Smooth muscle cell (in vitro differentiated cells): ENCODE measurements around the gene INAFM2. TPM values are rescaled to one million over a fixed set of nuclear protein-coding genes. Genes with fewer than 3 reads are reported as not detected.

Source experiments
- DNase-seq: peaks from one replicate; lab custom pipeline; 2025; ENCODE audit not compliant: unreplicated experiment; lab: John Stamatoyannopoulos, UW
- H2AFZ ChIP-seq: fragments of 200-600 bp; sonication (generic); 2 replicates; pipeline ENCODE4 v1.6.0; 2016; ENCODE audit warnings: antibody characterized with exemption, low read depth, mild to moderate bottlenecking
- H3F3A ChIP-seq: fragments of 200-600 bp; sonication (generic); 2 replicates; pipeline ENCODE4 v1.6.0; 2017; ENCODE audit warnings: antibody characterized with exemption, low read depth
- H3K27ac ChIP-seq: fragments of 200-600 bp; sonication (generic); 2 replicates; pipeline ENCODE4 v1.5.1; 2016; ENCODE audit warnings: low read depth, mild to moderate bottlenecking
- H3K27me3 ChIP-seq: fragments of 200-600 bp; sonication (generic); 2 replicates; pipeline ENCODE4 v1.6.1; 2016; ENCODE audit warnings: low read depth, mild to moderate bottlenecking
- H3K36me3 ChIP-seq: fragments of 200-600 bp; sonication (generic); 2 replicates; pipeline ENCODE4 v1.5.1; 2016; ENCODE audit warnings: low read depth
- H3K4me1 ChIP-seq: fragments of 200-600 bp; sonication (generic); 2 replicates; pipeline ENCODE4 v1.5.1; 2016; ENCODE audit warnings: low read depth
- H3K4me2 ChIP-seq: fragments of 200-600 bp; sonication (generic); 2 replicates; pipeline ENCODE4 v1.6.0; 2016; ENCODE audit warnings: mild to moderate bottlenecking
- H3K4me3 ChIP-seq: fragments of 200-600 bp; sonication (generic); 2 replicates; pipeline ENCODE4 v1.5.1; 2016; ENCODE audit warnings: mild to moderate bottlenecking
- H3K79me2 ChIP-seq: fragments of 200-600 bp; sonication (generic); 2 replicates; pipeline ENCODE4 v1.6.0; 2016; ENCODE audit warnings: low read depth, mild to moderate bottlenecking
- H3K9ac ChIP-seq: fragments of 200-600 bp; sonication (generic); 2 replicates; pipeline ENCODE4 v1.6.0; 2016; ENCODE audit warnings: low read depth
- H3K9me3 ChIP-seq: fragments of 200-600 bp; sonication (generic); replicated peaks from 2 replicates; pipeline ENCODE4 v1.5.1; 2016; ENCODE audit warnings: low read depth
- H4K20me1 ChIP-seq: fragments of 200-600 bp; sonication (generic); 2 replicates; pipeline ENCODE4 v1.6.0; 2016; ENCODE audit warnings: low read depth
- CTCF ChIP-seq: fragments of 200-600 bp; sonication (generic); IDR thresholded peaks from 2 replicates; pipeline ENCODE4 v1.5.1; 2017; ENCODE audit warnings: borderline replicate concordance, mild to moderate bottlenecking, antibody characterized with exemption; ENCODE audit not compliant: insufficient read depth, poor library complexity, severe bottlenecking
- WGBS: methylation state at CpG from one replicate; pipeline ENCODE4 v1.1.7; 2016; ENCODE audit warnings: low lambda C conversion rate; 5-methylcytosine and 5-hydroxymethylcytosine counted together
- polyA plus RNA-seq: library from polyadenylated mRNA; unstranded; fragments of >200 nt; fragmentation: Nextera tagmentation; extraction: Ambion mirVana; gene quantifications from 2 replicates; pipeline ENCODE4 v1.2.1, GENCODE V29; 2016
- total RNA-seq: library from RNA; depleted of rRNA; stranded (reverse); fragments of >200 nt; gene quantifications from 2 replicates; pipeline ENCODE4 v1.2.3, GENCODE V29; 2014

The INAFM2 gene
- total and polyA plus RNA-seq, 2 experiments from 2014 or later: 23.9 to 28.1 TPM

- no peaks in the 10 kb centered on the region for H4K20me1 ChIP-seq
- no peak for DNase-seq
- no peaks in the 10 kb centered on the region for H3F3A ChIP-seq
- H3K9me3 ChIP-seq: no peaks in the 10 kb centered on the region
- TF ChIP-seq CTCF: no peak
- H3K27ac ChIP-seq: no peak overlapping the region
- WGBS: 96% methylated on average over 2 of the region's 2 CpGs
- peaks cover 9% of the 10 kb centered on the region for H3K4me1 ChIP-seq
- peaks cover 18% of the 10 kb centered on the region for H3K27me3 ChIP-seq
- no peak overlapping the region for H3K4me2 ChIP-seq
- H3K4me3 ChIP-seq: no peak overlapping the region
- no peak overlapping the region for H3K9ac ChIP-seq
- H2AFZ ChIP-seq: no peak overlapping the region
- no peaks in the 10 kb centered on the region for H3K79me2 ChIP-seq
- H3K36me3 ChIP-seq: no peaks in the 10 kb centered on the region
These were observed 23.1 kb upstream of the INAFM2 start for GRCh38 chr15:40300367-40300766.

DNA sequence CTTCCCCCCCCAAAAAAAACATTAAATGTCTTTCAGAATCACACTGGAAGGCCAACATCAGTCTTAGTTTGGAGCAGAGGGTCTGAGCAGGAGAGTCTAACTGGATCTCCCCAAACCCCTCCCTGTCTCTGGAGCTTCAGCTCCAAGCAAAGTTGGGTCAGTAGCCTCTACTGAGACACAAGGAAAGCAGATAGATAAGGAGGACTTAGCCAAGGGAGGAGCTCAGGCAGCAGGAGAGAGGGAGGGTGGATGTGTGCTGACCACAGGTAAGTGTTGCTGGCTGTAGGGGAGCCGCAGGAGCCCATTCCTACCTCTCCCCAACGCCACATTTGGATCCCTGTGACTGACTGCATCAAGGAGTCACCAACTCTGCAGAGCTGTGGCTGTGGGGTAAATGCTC lies 22.7 kb upstream of the INAFM2 start:
- peaks cover 9% of the 10 kb centered on the region for H3K4me1 ChIP-seq
- no peak overlapping the region for H3K4me3 ChIP-seq
- peaks cover 20% of the 10 kb centered on the region for H3K27me3 ChIP-seq
- no peaks in the 10 kb centered on the region for H3F3A ChIP-seq
- TF ChIP-seq CTCF: no peak
- 91% methylated on average over 2 of the region's 2 CpGs for WGBS
- H3K27ac ChIP-seq: no peak overlapping the region
- H3K4me2 ChIP-seq: no peak overlapping the region
- H2AFZ ChIP-seq: no peak overlapping the region
- no peak for DNase-seq
- H3K79me2 ChIP-seq: no peaks in the 10 kb centered on the region
- no peak overlapping the region for H3K9ac ChIP-seq
- no peaks in the 10 kb centered on the region for H4K20me1 ChIP-seq
- no peaks in the 10 kb centered on the region for H3K9me3 ChIP-seq
- no peaks in the 10 kb centered on the region for H3K36me3 ChIP-seq

GRCh38 chr15:40301467-40302179 lies 21.9 kb upstream of the INAFM2 start:
- peaks cover 24% of the 10 kb centered on the region for H3K27me3 ChIP-seq
- no peak overlapping the region for H3K27ac ChIP-seq
- H4K20me1 ChIP-seq: no peaks in the 10 kb centered on the region
- no peak for TF ChIP-seq CTCF
- H3F3A ChIP-seq: no peaks in the 10 kb centered on the region
- no peaks in the 10 kb centered on the region for H3K9me3 ChIP-seq
- peaks cover 9% of the 10 kb centered on the region for H3K4me1 ChIP-seq
- peak overlapping the region; percentile 83 for H3K4me2 ChIP-seq
- H3K4me3 ChIP-seq: no peak overlapping the region
- 26% methylated on average over 12 of the region's 12 CpGs for WGBS
- no peak overlapping the region for H2AFZ ChIP-seq
- no peak overlapping the region for H3K9ac ChIP-seq
- no peaks in the 10 kb centered on the region for H3K79me2 ChIP-seq
- no peaks in the 10 kb centered on the region for H3K36me3 ChIP-seq
- no peak for DNase-seq
